Bronchial epithelial cell (primary cell): ENCODE measurements around the gene BCL2L15. TPM values are rescaled to one million over a fixed set of nuclear protein-coding genes. Genes with fewer than 3 reads are reported as not detected.
A peak's percentile ranks its signal among the peaks of the same experiment; 100 is the strongest.

Source experiments
- DNase-seq: peaks from one replicate; pipeline ENCODE4 v3.0.0-alpha.2; 2010; ENCODE audit warnings: low read depth
- FAIRE-seq: peaks from 2 replicates; lab custom pipeline; 2011; peaks lifted over from hg19 to GRCh38; lab: Jason Lieb, UNC
- H3K27me3 ChIP-seq: 2 replicates; pipeline ENCODE4 v1.5.1; 2011; ENCODE audit warnings: low read length; ENCODE audit not compliant: control insufficient read depth, insufficient read depth
- H3K36me3 ChIP-seq: 2 replicates; pipeline ENCODE4 v1.5.1; 2011; ENCODE audit warnings: low read length; ENCODE audit not compliant: control insufficient read depth, insufficient read depth
- H3K4me3 ChIP-seq: 2 replicates; pipeline ENCODE4 v1.5.1; 2011; ENCODE audit warnings: mild to moderate bottlenecking, low read depth, low read length, control low read depth
- CTCF ChIP-seq: IDR thresholded peaks from 2 replicates; pipeline ENCODE4 v1.5.1; 2011; ENCODE audit warnings: mild to moderate bottlenecking, moderate library complexity, low read length, control low read depth, inconsistent platforms; ENCODE audit not compliant: insufficient read depth, severe bottlenecking
- total RNA-seq: library from RNA; depleted of rRNA; stranded (reverse); fragments of >200 nt; gene quantifications from 2 replicates; pipeline ENCODE4 v1.2.1, GENCODE V29; 2014

BCL2L15 gene
- under 0.01 and 1.0 TPM in 2 replicates for total RNA-seq

- DNase-seq (peak; percentile 32), FAIRE-seq (no peak)
- H3K36me3 ChIP-seq = no peaks in the 10 kb centered on the region
- H3K27me3 ChIP-seq = no peaks in the 10 kb centered on the region
- no peak for TF ChIP-seq CTCF
- H3K4me3 ChIP-seq = no peak within 1 kb of the TSS
Observed at GRCh38 chr1:113887402-113888175, at the start of gene BCL2L15. TSS of gene BCL2L15 (minus strand) at chr1:113887581. CDS start at chr1:113887375, 206 bp downstream.

- TF ChIP-seq CTCF = no peak
- DNase-seq (peak; percentile 47), FAIRE-seq (no peak)
- H3K36me3 ChIP-seq = peaks cover 9% of the 10 kb centered on the region
- no peak overlapping the region for H3K4me3 ChIP-seq
- H3K27me3 ChIP-seq = no peaks in the 10 kb centered on the region
Observed at GRCh38 chr1:113937146-113937545, 49.8 kb upstream of the BCL2L15 start.

- no peak for TF ChIP-seq CTCF
- DNase-seq (no peak), FAIRE-seq (no peak)
- Histone ChIP-seq H3K27me3 (no peaks in the 10 kb centered on the region), H3K4me3 (no peak overlapping the region), H3K36me3 (peaks cover 5% of the 10 kb centered on the region)
Observed at GRCh38 chr1:113935970-113936369, 48.6 kb upstream of the BCL2L15 start.

- Histone ChIP-seq H3K27me3 (no peaks in the 10 kb centered on the region), H3K4me3 (no peak overlapping the region), H3K36me3 (no peaks in the 10 kb centered on the region)
- FAIRE-seq (no peak), DNase-seq (no peak)
- no peak for TF ChIP-seq CTCF
Observed at GRCh38 chr1:113935176-113935575, 47.8 kb upstream of the BCL2L15 start.

- Histone ChIP-seq H3K36me3 (no peaks in the 10 kb centered on the region), H3K27me3 (no peaks in the 10 kb centered on the region), H3K4me3 (no peak overlapping the region)
- no peak for TF ChIP-seq CTCF
- FAIRE-seq (no peak), DNase-seq (no peak)
Observed at GRCh38 chr1:113934511-113935055, 47.2 kb upstream of the BCL2L15 start.
